CD14-positive monocyte (primary cell): ENCODE measurements around the gene LCP1. TPM values are rescaled to one million over a fixed set of nuclear protein-coding genes. Genes with fewer than 3 reads are reported as not detected.

ENCODE experiments used
- DNase-seq, 3 donors: peaks; one replicate each; pipeline ENCODE4 v3.0.0-alpha.2; 2011 to 2022
- H2AFZ ChIP-seq: 2 replicates; pipeline ENCODE4 v1.6.0; 2012; ENCODE audit warnings: mild to moderate bottlenecking, low read depth, low read length, inconsistent platforms; ENCODE audit not compliant: insufficient read depth, poor library complexity, severe bottlenecking
- H3K27ac ChIP-seq, 2 donors: 1 replicate in 1 of 2; 2 replicates in 1 of 2; pipeline ENCODE4 v1.5.1; 2012 to 2013; ENCODE audit warnings: low read length in 2 of 2, control low read depth in 1 of 2, inconsistent platforms in 1 of 2, low read depth in 1 of 2, mild to moderate bottlenecking in 1 of 2
- H3K27me3 ChIP-seq, 2 donors: one replicate each; pipeline versions ENCODE4 v1.6.0 to v1.6.1; 2011 to 2013; ENCODE audit warnings: low read length in 2 of 2; ENCODE audit not compliant: control insufficient read depth in 2 of 2, insufficient read depth in 2 of 2
- H3K36me3 ChIP-seq, 2 donors: replicated peaks in 1 of 2; 1 replicate in 1 of 2; 2 replicates in 1 of 2; pipeline versions ENCODE4 v1.5.1 to v1.6.1; 2012 to 2013; ENCODE audit warnings: low read length in 2 of 2, control low read depth in 1 of 2, inconsistent platforms in 1 of 2, mild to moderate bottlenecking in 1 of 2; ENCODE audit not compliant: insufficient read depth in 2 of 2, control insufficient read depth in 1 of 2
- H3K4me1 ChIP-seq, 2 donors: 1 replicate in 1 of 2; 2 replicates in 1 of 2; pipeline versions ENCODE4 v1.5.1 to v1.6.1; 2012 to 2013; ENCODE audit warnings: low read length in 2 of 2, control low read depth in 1 of 2, inconsistent platforms in 1 of 2, mild to moderate bottlenecking in 1 of 2, moderate library complexity in 1 of 2; ENCODE audit not compliant: insufficient read depth in 2 of 2, control insufficient read depth in 1 of 2
- H3K4me2 ChIP-seq: replicated peaks from 2 replicates; pipeline ENCODE3; 2012; ENCODE audit warnings: low read length, moderate library complexity, mild to moderate bottlenecking; ENCODE audit not compliant: poor library complexity, severe bottlenecking; ENCODE audit errors: extremely low read depth
- H3K4me3 ChIP-seq, 3 experiments: fragments of 200-600 bp in 1 of 3; sonication (generic) in 1 of 3; replicated peaks in 1 of 3; 1 replicate in 2 of 3; 2 replicates in 1 of 3; pipeline ENCODE4 v1.5.1; 2011 to 2013; ENCODE audit warnings: low read length in 3 of 3, mild to moderate bottlenecking in 3 of 3, control low read depth in 2 of 3, low read depth in 2 of 3, inconsistent platforms in 1 of 3, moderate library complexity in 1 of 3
- H3K79me2 ChIP-seq: 2 replicates; pipeline ENCODE4 v1.6.0; 2012; ENCODE audit warnings: mild to moderate bottlenecking, control low read depth, inconsistent platforms, low read length, moderate library complexity; ENCODE audit not compliant: insufficient read depth
- H3K9ac ChIP-seq: 2 replicates; pipeline ENCODE4 v1.6.0; 2017; ENCODE audit warnings: low read length, mild to moderate bottlenecking; ENCODE audit not compliant: insufficient read depth, poor library complexity, severe bottlenecking
- H3K9me3 ChIP-seq, 2 donors: replicated peaks in 1 of 2; 1 replicate in 1 of 2; 2 replicates in 1 of 2; pipeline versions ENCODE4 v1.5.1 to v1.6.1; 2012 to 2013; ENCODE audit warnings: low read length in 2 of 2, control low read depth in 1 of 2; ENCODE audit not compliant: control insufficient read depth in 1 of 2, insufficient read depth in 1 of 2
- H4K20me1 ChIP-seq: 2 replicates; pipeline ENCODE4 v1.6.0; 2012; ENCODE audit warnings: mild to moderate bottlenecking, low read length, control low read depth, moderate library complexity; ENCODE audit not compliant: insufficient read depth
- H3K27ac Mint-ChIP-seq, 7 donors: one replicate each; pipeline ENCODE4 v1.8.0; 2020; ENCODE audit warnings: mild to moderate bottlenecking in 7 of 7, mixed read lengths in 7 of 7, moderate library complexity in 6 of 7, inconsistent platforms in 2 of 7
- H3K27me3 Mint-ChIP-seq, 3 donors: one replicate each; pipeline ENCODE4 v1.8.0; 2021 to 2022; ENCODE audit warnings: low read depth in 3 of 3, mild to moderate bottlenecking in 3 of 3, mixed read lengths in 3 of 3, moderate library complexity in 3 of 3, inconsistent platforms in 1 of 3
- H3K36me3 Mint-ChIP-seq, 2 donors: one replicate each; pipeline ENCODE4 v1.8.0; 2020; ENCODE audit warnings: mixed read lengths in 2 of 2, inconsistent platforms in 1 of 2, mild to moderate bottlenecking in 1 of 2
- H3K4me1 Mint-ChIP-seq: one replicate; pipeline ENCODE4 v1.8.0; 2020; ENCODE audit warnings: mild to moderate bottlenecking, mixed read lengths
- H3K4me3 Mint-ChIP-seq, 2 donors: one replicate each; pipeline ENCODE4 v1.8.0; 2020; ENCODE audit warnings: mild to moderate bottlenecking in 2 of 2, mixed read lengths in 2 of 2, moderate library complexity in 1 of 2
- H3K9me3 Mint-ChIP-seq, 7 donors: one replicate each; pipeline ENCODE4 v1.8.0; 2020 to 2022; ENCODE audit warnings: mixed read lengths in 7 of 7, mild to moderate bottlenecking in 6 of 7, moderate library complexity in 6 of 7, inconsistent platforms in 2 of 7
- WGBS: methylation state at CpG from one replicate; pipeline ENCODE4 v1.1.5; 2013; ENCODE audit warnings: missing lambda C conversion rate; ENCODE audit not compliant: insufficient coverage; 5-methylcytosine and 5-hydroxymethylcytosine counted together
- intact Hi-C, 2 donors: fragments of 100-400 bp; cut with micrococcal nuclease; formaldehyde crosslinking; loops; one replicate each; pipeline versions ENCODE4 v1.15.0 to v1.15.1; 2023
- polyA plus RNA-seq, 3 donors: library from polyadenylated mRNA; depleted of rRNA in 1 of 3; unstranded in 2 of 3; stranded (reverse) in 1 of 3; fragments of 300-500 nt in 2 of 3; fragments of >200 nt in 1 of 3; fragmentation: Illumina TruSeq in 2 of 3; gene quantifications; 1 replicate in 2 of 3; 2 replicates in 1 of 3; pipeline ENCODE4 v1.2.3, GENCODE V29; 2012 to 2021
- TF ChIP-seq, protein P1 (sequence below): fragments of 200-600 bp; IDR thresholded peaks from one replicate; pipeline ENCODE4 v1.8.0; 2022; ENCODE audit warnings: antibody characterized with exemption, mild to moderate bottlenecking

The LCP1 gene
- polyA plus RNA-seq, 3 donors: 653 to 2,003 (median 1,636) TPM

DNA sequence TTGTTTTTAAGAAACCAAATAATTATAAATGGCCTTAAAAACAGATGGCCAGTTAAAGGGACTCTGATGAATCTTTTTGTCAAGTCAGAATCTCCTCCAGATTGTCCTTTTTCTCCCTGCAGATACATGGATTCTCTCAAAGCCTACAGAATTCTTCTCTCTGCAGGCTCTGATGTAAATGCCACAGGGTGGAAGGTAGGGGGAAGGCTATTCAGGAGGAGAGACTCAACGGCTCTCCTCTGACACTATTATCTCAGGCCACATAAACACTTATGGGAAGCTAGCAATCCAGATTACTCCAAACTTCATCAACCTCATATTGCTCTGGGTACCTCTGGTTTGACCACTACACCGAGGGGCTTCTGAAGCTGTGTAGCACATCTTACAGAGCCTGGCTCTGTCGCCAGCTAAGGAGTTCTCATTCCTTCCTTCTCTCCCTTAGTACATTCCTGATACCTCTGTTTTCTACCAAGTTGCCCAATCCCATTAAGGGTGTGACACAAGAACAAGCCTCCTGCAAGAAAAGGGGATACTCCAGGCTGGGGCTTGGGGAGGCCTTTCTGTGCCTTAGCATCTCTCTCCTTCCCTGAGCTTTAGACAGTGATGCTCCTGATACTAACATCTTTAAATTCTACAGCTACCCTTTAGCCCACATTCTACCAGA lies 14.9 kb downstream of the LCP1 start:
- Mint-ChIP-seq H3K36me3 (peaks cover 54 to 71% of the 10 kb centered on the region in 2 donors), H3K9me3 (no peaks in the 10 kb centered on the region), H3K4me3 (peak overlapping the region; percentile 56 to 70), H3K27me3 (no peaks in the 10 kb centered on the region), H3K4me1 (peaks cover 85% of the 10 kb centered on the region), H3K27ac (peak overlapping the region; percentile 77 to 99 (median 96))
- Histone ChIP-seq H3K4me1 (peaks cover 86 to 89% of the 10 kb centered on the region in 2 donors), H3K27ac (peak overlapping the region; percentile 90 to 95), H3K36me3 (peaks cover 31 to 44% of the 10 kb centered on the region in 2 donors), H2AFZ (no peak overlapping the region), H3K79me2 (peaks cover 99% of the 10 kb centered on the region), H4K20me1 (peaks cover 99% of the 10 kb centered on the region), H3K9me3 (no peaks in the 10 kb centered on the region), H3K4me2 (peak overlapping the region; percentile 97), H3K9ac (no peak overlapping the region), H3K27me3 (no peaks in the 10 kb centered on the region), H3K4me3 (peak overlapping the region in 1 of 3 experiments; percentile 98)
- peak in 1 of 3 donors; percentile 71 for DNase-seq
- TF ChIP-seq, protein P1, sequence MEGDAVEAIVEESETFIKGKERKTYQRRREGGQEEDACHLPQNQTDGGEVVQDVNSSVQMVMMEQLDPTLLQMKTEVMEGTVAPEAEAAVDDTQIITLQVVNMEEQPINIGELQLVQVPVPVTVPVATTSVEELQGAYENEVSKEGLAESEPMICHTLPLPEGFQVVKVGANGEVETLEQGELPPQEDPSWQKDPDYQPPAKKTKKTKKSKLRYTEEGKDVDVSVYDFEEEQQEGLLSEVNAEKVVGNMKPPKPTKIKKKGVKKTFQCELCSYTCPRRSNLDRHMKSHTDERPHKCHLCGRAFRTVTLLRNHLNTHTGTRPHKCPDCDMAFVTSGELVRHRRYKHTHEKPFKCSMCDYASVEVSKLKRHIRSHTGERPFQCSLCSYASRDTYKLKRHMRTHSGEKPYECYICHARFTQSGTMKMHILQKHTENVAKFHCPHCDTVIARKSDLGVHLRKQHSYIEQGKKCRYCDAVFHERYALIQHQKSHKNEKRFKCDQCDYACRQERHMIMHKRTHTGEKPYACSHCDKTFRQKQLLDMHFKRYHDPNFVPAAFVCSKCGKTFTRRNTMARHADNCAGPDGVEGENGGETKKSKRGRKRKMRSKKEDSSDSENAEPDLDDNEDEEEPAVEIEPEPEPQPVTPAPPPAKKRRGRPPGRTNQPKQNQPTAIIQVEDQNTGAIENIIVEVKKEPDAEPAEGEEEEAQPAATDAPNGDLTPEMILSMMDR: no peak
- intact Hi-C loops: loop anchor here (5.0 to 10.0 kb wide), 4 partner anchors 45 to 155 kb away; partner anchors contain the start of gene LRRC63 (in 2 of the 2)
- WGBS: 70% methylated on average over 2 of the region's 3 CpGs

DNA sequence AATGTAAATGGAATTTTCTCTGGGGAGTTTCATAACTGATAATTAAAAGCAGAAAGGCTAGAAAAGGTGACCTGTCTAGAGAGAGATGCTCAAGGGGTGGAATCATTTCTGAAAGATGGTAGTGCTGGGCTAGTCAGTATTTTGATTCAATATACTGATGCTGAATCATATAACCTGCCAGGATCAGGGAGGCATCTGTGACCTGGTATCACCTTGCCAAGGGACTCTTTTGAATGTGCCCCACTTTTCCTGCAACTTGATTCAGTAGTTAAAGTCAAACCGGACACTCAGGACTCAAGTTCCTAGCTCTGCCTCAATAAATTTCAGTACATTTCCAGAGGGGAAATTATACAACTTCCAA lies 15.8 kb downstream of the LCP1 start:
- Mint-ChIP-seq H3K4me1 (peaks cover 83% of the 10 kb centered on the region), H3K9me3 (no peaks in the 10 kb centered on the region), H3K4me3 (peak overlapping the region in 1 of 2 donors; percentile 2), H3K27me3 (no peaks in the 10 kb centered on the region), H3K27ac (peak overlapping the region; percentile 77 to 96 (median 84)), H3K36me3 (peaks cover 51 to 72% of the 10 kb centered on the region in 2 donors)
- Histone ChIP-seq H3K9ac (no peak overlapping the region), H4K20me1 (peaks cover 98% of the 10 kb centered on the region), H3K79me2 (peaks cover 99% of the 10 kb centered on the region), H3K4me1 (peaks cover 84 to 89% of the 10 kb centered on the region in 2 donors), H3K9me3 (no peaks in the 10 kb centered on the region), H3K27me3 (no peaks in the 10 kb centered on the region), H3K4me2 (peak overlapping the region; percentile 97), H3K27ac (peak overlapping the region in 1 of 2 donors; percentile 95), H3K4me3 (peak overlapping the region in 1 of 3 experiments; percentile 98), H2AFZ (no peak overlapping the region), H3K36me3 (peaks cover 35 to 44% of the 10 kb centered on the region in 2 donors)
- intact Hi-C loops: loop anchor here (5.0 to 10.0 kb wide), 4 partner anchors 46 to 156 kb away; partner anchors contain the start of gene LRRC63 (in 2 of the 2)
- TF ChIP-seq, protein P1: no peak
- no CpG with 5 or more reads among the region's 1 CpG for WGBS
- DNase-seq: no peak
